SK-MEL-5 (cell line): ENCODE results near the gene ANKDD1A. TPM values are rescaled to one million over a fixed set of nuclear protein-coding genes. Genes with fewer than 3 reads are reported as not detected.

Source experiments
- DNase-seq: peaks from one replicate; pipeline ENCODE4 v3.0.0-alpha.2; 2016; ENCODE audit warnings: low read depth, low spot score
- in situ Hi-C: cut with HindIII; loops from 2 replicates; pipeline ENCODE4 v1.10.0; 2016; ENCODE audit warnings: low sequenced_read_pairs, high pct_unique_total_duplicates, low pct_unique_long_range_greater_than_20kb
- total RNA-seq: library from RNA; depleted of rRNA; stranded (reverse); fragments of >200 nt; shearing (Covaris generic); gene quantifications from 2 replicates; pipeline ENCODE4 v1.2.3, GENCODE V29; 2014

The ANKDD1A gene
- total RNA-seq, 1 experiment from 2014 or later = 1.5 TPM

DNA sequence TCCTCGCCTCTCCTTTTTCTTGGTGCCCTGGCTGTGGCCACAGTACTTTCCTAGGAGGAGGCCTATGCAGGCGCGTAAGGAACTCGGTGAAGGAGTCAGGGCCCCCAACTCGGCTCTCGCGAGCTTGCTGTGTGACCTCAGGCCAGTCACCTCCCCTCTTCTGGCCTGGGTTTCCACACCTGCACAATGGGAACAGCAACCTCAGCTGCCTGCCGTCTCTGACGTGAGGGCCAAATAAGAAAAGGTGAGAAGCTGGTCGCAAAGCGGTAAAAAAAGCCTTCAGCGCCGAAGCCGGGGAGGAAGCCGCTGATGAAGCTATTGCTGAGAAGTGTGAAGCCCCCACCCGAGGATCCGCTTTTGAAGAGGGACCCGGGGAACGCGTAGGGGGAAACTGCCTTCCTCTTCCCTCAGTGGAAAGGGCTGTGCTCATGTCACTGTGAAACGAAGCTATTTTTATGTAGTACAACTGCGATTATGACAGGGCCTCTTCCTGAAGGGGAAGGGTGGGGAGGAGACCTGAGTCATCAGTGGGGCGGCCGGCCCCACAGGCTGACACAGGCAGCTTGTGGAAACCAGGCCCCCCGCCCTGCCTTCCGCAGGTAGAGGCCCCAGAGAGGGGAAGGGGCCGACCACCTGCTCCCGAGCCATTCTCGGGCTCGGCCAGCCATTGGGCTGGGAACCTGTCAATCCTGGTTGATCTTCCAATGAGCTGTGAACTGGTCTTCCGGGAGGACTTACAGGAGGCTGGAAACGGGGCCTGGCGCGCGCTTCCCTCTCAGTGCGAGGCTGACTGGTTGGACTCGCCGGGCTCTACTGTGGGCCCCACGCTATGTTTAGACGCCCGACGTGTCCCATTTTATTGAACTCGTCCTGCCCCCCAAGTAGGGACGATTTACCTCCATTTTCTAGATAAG, 18.0 kb upstream of the ANKDD1A start:
- DNase-seq = no peak
- in situ Hi-C loops = no loop called here

DNA sequence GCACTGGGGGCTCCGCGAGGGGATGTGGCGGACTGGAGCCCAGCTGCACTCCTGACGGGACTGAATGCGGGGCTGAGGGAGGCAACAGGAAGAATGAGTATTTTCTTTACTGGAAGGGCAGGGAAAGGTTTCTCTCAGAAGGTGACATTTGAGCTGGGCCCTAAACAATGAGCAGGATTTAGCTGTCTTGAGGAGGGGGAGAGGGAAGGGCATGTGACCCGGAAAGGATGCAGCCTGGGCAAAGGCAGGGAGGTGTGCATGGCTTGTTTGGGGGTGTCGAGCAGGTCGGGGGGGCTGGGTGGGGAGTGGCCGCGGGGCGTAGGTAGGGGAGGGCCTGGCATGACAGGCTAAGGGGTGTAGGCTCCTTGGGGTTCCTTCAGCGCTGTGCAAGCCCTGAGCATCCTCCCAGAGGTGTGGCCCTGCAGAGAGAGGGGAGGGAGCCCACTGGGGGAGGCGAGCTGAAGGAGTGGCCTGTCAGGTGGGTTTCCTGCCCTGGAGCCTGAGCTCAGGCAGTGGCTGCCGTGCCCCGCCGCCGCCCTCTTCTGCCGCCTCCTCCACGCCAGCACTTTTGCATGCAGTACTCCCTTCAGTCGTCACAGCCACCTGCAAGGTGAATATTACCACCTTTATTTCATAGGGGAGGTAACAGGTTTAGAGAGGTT, 17.2 kb upstream of the ANKDD1A start:
- no peak for DNase-seq
- in situ Hi-C loops = no loop called here

GRCh38 chr15:64895285-64896065, 16.2 kb upstream of the ANKDD1A start:
- in situ Hi-C loops = no loop called here
- DNase-seq = peak; percentile 20

DNA sequence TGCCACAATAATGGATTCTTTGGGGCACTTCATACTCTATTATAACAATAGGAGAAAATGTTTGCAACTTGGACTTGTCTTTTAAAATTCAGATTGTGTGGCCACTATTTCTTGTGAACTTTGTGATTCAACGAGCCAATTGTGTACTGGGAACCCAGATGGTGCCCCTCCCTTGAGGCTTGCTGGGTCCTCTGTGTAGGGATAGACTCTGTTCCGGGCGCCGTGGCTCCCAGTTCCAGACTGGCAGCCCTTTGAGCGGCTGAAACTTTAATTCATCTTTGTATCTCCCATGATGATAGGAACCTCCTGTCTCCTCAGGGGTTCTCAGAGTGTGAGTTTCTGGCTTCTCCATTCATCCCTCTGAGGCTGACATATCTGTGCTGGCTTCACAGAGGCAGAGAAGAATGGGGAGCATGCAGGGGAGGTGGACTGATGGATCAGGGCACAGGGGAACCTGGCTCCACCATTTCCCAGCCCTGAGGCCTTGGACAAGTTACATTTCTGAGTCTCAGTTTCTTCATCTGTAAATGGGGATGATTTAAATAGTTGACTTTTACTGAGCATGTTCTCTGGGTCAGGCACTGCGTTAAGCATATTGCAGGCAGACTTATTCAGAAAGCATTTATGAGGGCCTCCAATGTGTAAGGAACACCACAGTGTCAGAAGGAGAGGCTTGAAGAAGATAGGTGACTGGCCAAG, 15.2 kb upstream of the ANKDD1A start:
- DNase-seq = no peak
- in situ Hi-C loops = no loop called here

DNA sequence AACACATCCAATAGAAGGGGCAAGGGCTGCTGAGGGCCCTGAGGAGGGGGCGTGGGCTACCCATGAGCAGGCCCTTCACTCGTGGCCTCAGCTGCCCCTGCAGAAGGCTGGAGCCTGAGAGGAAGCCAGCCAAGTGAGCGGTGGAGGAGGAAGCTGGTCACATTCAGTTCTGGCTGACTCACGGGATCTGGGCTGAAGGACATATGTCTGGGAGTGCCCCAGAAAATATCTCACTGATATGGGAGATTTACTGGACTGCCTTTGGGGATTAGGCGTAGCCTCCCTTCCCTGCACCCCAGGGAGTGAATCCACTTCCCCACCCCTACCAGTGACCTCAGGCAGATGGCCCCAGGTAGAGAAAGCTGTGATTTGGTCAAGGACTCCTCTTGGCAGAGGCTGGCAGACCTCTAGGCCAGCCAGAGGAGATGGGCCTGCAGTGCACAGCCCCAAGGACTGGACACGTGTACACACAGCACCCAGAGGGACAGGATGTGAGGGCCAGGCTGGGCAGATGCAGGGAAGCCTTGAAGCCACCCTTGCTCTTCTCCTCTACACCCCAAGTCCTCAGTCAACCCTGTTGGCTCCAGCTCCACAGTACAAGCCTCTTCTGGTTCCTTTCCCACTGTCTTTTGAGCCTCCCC, 14.2 kb upstream of the ANKDD1A start:
- in situ Hi-C loops = no loop called here
- DNase-seq = no peak

GRCh38 chr15:64898406-64898805, 13.3 kb upstream of the ANKDD1A start:
- no peak for DNase-seq
- in situ Hi-C loops = no loop called here

GRCh38 chr15:64901141-64901540, 10.6 kb upstream of the ANKDD1A start:
- DNase-seq = no peak
- in situ Hi-C loops = no loop called here

- DNase-seq = no peak
- in situ Hi-C loops = no loop called here
Measured at GRCh38 chr15:64901914-64902313, 9.8 kb upstream of the ANKDD1A start.

- DNase-seq = no peak
- in situ Hi-C loops = no loop called here
Measured at GRCh38 chr15:64902863-64903262, 8.8 kb upstream of the ANKDD1A start.

DNA sequence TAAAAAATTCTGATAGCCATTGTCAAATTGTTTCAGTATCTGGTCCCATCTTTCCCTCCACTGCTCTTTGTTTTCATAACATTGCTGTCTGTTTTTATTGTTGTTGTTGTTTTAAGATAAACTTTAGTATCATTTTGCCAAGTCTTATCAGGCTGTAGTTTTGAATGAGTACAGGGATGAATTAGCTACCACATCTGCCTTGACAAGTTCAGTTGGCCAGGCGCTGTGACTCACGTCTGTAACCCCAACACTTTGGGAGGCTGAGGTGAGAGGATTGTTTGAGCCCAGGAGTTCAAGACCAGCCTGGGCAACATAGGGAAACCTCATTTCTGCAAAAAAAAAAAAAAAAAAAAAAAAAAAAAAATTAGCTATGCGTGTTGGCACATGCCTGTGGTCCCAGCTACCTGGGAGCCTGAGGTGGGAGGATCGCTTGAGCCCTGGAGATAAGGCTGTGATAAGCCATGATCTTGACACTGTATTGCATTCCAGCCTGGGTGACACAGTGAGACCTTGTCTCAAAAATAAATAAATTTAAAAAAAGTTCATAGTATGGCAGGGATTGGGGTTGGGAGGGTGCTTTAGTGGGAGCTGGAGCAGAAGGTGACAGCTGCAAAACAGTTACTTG, 8.3 kb upstream of the ANKDD1A start:
- in situ Hi-C loops = no loop called here
- DNase-seq = no peak

- DNase-seq = no peak
- in situ Hi-C loops = no loop called here
Measured at GRCh38 chr15:64904189-64904588, 7.5 kb upstream of the ANKDD1A start.

- in situ Hi-C loops = no loop called here
Measured at GRCh38 chr15:64905119-64905831, 6.4 kb upstream of the ANKDD1A start.

GRCh38 chr15:64905941-64906340, 5.8 kb upstream of the ANKDD1A start:
- in situ Hi-C loops = no loop called here
- no peak for DNase-seq

More at GRCh38 chr15:64905119-64905831, 6.4 kb upstream of the ANKDD1A start:
- DNase-seq = peak; percentile 62

DNA sequence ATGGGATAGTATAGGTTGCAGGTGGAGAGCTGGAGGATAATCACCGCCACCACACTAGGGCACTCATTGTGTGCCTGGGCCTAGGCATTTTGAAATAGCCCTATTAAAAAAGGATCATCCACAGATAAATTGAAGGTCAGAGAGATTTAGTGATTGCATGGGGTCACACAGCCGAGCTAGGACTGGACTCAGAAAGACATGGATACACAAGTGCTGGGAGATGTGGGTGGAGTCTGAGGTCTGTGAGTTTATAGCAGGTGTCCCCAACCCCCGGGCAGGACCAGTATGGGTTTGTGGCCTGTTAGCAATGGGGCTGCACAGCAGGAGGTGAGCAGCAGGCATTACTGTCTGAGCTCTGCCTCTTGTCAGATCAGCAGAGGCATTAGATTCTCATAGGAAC, 5.3 kb upstream of the ANKDD1A start:
- DNase-seq = no peak
- in situ Hi-C loops = no loop called here

- in situ Hi-C loops = no loop called here
- no peak for DNase-seq
Measured at GRCh38 chr15:64907991-64908390, 3.7 kb upstream of the ANKDD1A start.

DNA sequence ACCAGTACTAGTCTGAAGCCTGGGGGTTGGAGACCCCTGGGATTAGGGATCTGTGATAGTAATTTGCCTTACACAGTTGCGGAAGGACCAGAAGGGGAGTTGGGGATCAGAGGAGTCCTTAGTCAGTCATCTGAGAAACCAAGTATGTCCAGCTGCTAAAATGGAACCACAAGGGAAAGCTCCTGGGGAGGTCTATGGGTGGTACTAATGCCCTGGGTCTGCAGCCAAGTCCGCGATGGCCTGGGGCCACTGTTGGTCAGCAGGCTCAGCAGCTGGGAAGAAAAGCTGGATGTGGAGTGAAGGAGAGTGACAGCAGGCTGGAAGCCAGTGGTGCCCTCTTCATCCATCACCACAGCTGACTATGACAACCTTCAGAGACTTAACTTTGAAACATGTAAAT, 2.2 kb upstream of the ANKDD1A start:
- no peak for DNase-seq
- in situ Hi-C loops = no loop called here
